K562 (cell line): ENCODE data around the gene MUSTN1. TPM values are rescaled to one million over a fixed set of nuclear protein-coding genes. Genes with fewer than 3 reads are reported as not detected.

ENCODE experiments used
- ATAC-seq: fragments of 200-7000 bp; cut with Tn5 transposase; 3 replicates; pipeline ENCODE4 v1.9.1; 2020; ENCODE audit warnings: moderate library complexity
- BruUV-seq: library from RNA; stranded (reverse); fragments of 400-500 nt; replicated peaks from 2 replicates; lab custom pipeline; 2021; lab: Mats Ljungman, UMichigan
- CTCF ChIA-PET: fragments of 300-600 bp; formaldehyde crosslinking; extraction: SDS; loops from one replicate; lab custom pipeline; 2021; ENCODE audit warnings: low intra/inter-chr PET ratio; lab: Yijun Ruan, JAX
- POLR2A ChIA-PET: fragments of 300-600, 350-650 bp; sonication (Branson Sonifier 250); formaldehyde crosslinking; extraction: SDS; loops from one replicate; lab custom pipeline; 2021; ENCODE audit warnings: antibody characterized with exemption, inconsistent platforms; lab: Yijun Ruan, JAX
- DNase-seq, 4 experiments: peaks; one replicate each; pipeline versions ENCODE4 v3.0.0 to v3.0.0-alpha.2; 2011 to 2018; ENCODE audit warnings: low spot score in 3 of 4, mixed read lengths in 3 of 4; ENCODE audit errors: extremely low read depth in 1 of 4
- FAIRE-seq: peaks from 2 replicates; lab custom pipeline; 2011; peaks lifted over from hg19 to GRCh38; lab: Jason Lieb, UNC
- H2AFZ ChIP-seq: 2 replicates; pipeline ENCODE4 v1.6.0; 2011; ENCODE audit warnings: low read depth, low read length, control low read depth, inconsistent platforms
- H3K27ac ChIP-seq: fragments of 200-600 bp; 3 replicates; pipeline ENCODE4 v1.8.0; 2011; ENCODE audit warnings: low read depth, mild to moderate bottlenecking, control low read depth, inconsistent platforms, low read length, moderate library complexity, mixed read lengths; ENCODE audit errors: extremely low read depth
- H3K27me3 ChIP-seq, 2 experiments: fragments of 300-600 bp in 1 of 2; 2 replicates in 1 of 2; 3 replicates in 1 of 2; pipeline versions ENCODE4 v1.6.0 to v1.8.0; 2011; ENCODE audit warnings: inconsistent platforms in 2 of 2, low read length in 2 of 2, mild to moderate bottlenecking in 1 of 2, mixed read lengths in 1 of 2, moderate library complexity in 1 of 2; ENCODE audit not compliant: control insufficient read depth in 2 of 2, insufficient read depth in 2 of 2
- H3K36me3 ChIP-seq: fragments of 300-600 bp; 3 replicates; pipeline ENCODE4 v1.8.0; 2011; ENCODE audit warnings: mild to moderate bottlenecking, low read length, inconsistent platforms; ENCODE audit not compliant: control insufficient read depth, insufficient read depth
- H3K4me1 ChIP-seq, 2 experiments: fragments of 200-600 bp in 1 of 2; replicated peaks in 1 of 2; 2 replicates in 1 of 2; 3 replicates in 1 of 2; pipeline versions ENCODE4 v1.5.1 to v1.8.0; 2011; ENCODE audit warnings: inconsistent platforms in 2 of 2, low read length in 2 of 2, mild to moderate bottlenecking in 1 of 2, mixed read lengths in 1 of 2, moderate library complexity in 1 of 2; ENCODE audit not compliant: control insufficient read depth in 2 of 2, insufficient read depth in 2 of 2
- H3K4me2 ChIP-seq: 2 replicates; pipeline ENCODE4 v1.6.1; 2011; ENCODE audit warnings: low read length, control low read depth, inconsistent platforms, mixed read lengths; ENCODE audit not compliant: insufficient read depth
- H3K4me3 ChIP-seq: fragments of 200-600 bp; sonication (generic), shearing (Covaris generic); 2 replicates; pipeline ENCODE4 v1.5.1; 2016; ENCODE audit warnings: control low read depth, inconsistent platforms
- H3K79me2 ChIP-seq: fragments of 200-600 bp; 3 replicates; pipeline ENCODE4 v1.8.0; 2011; ENCODE audit warnings: low read length, inconsistent platforms; ENCODE audit not compliant: control insufficient read depth, insufficient read depth
- H3K9ac ChIP-seq, 2 experiments: 2 replicates each; pipeline versions ENCODE4 v1.6.0 to v1.6.1; 2011; ENCODE audit warnings: low read depth in 2 of 2, low read length in 2 of 2, control low read depth in 1 of 2, inconsistent platforms in 1 of 2, mild to moderate bottlenecking in 1 of 2, mixed read lengths in 1 of 2; ENCODE audit not compliant: insufficient read depth in 1 of 2
- H3K9me1 ChIP-seq: one replicate; pipeline ENCODE4 v1.6.0; 2011; ENCODE audit warnings: inconsistent platforms, mild to moderate bottlenecking, low read length, moderate library complexity; ENCODE audit not compliant: control insufficient read depth, insufficient read depth
- H3K9me3 ChIP-seq: replicated peaks from 2 replicates; pipeline ENCODE4 v1.5.1; 2011; ENCODE audit warnings: low read depth, low read length, inconsistent platforms; ENCODE audit not compliant: control insufficient read depth, insufficient read depth
- H4K20me1 ChIP-seq: replicated peaks from 2 replicates; pipeline ENCODE4 v1.6.1; 2011; ENCODE audit warnings: low read length, inconsistent platforms, mixed read lengths; ENCODE audit not compliant: control insufficient read depth, insufficient read depth
- NFRKB ChIP-seq: fragments of 450-650 bp; IDR thresholded peaks from 2 replicates; pipeline ENCODE4 v1.6.1; 2016; ENCODE audit warnings: low read depth
- TCFL5 ChIP-seq: fragments of 250-450 bp; sonication (Bioruptor Pico); conservative IDR thresholded peaks from 2 replicates; pipeline ENCODE4 v1.6.1; 2021; ENCODE audit warnings: mild to moderate bottlenecking, moderate library complexity, matching md5 sums
- WGBS: fragments of 100-300 bp; shearing (Covaris generic); methylation state at CpG from one replicate; pipeline ENCODE4 v1.1.6; 2016; ENCODE audit warnings: low coverage, mixed read lengths; ENCODE audit not compliant: insufficient coverage; ENCODE audit errors: missing lambda C conversion rate; 5-methylcytosine and 5-hydroxymethylcytosine counted together
- in situ Hi-C: fragments of 300-500 bp; cut with MboI; formaldehyde crosslinking; loops from 4 replicates; pipeline ENCODE4 v1.15.0; 2018; ENCODE audit warnings: inconsistent platforms, mixed read lengths
- intact Hi-C: fragments of 100-400 bp; cut with micrococcal nuclease; formaldehyde crosslinking; loops from 2 replicates; pipeline ENCODE4 v1.14.2; 2022
- polyA plus RNA-seq, 8 experiments: library from polyadenylated mRNA; depleted of rRNA in 4 of 8; stranded (reverse) in 5 of 8; unstranded in 3 of 8; fragments of >200 nt; fragmentation: Nextera tagmentation in 2 of 8; fragmentation: Illumina TruSeq in 1 of 8; extraction: Ambion mirVana in 2 of 8; extraction: Trizol in 1 of 8; gene quantifications; 2 replicates each; pipeline versions ENCODE4 v1.2.1 to v1.2.3, GENCODE V29; 2011 to 2014; ENCODE audit warnings: inconsistent platforms in 1 of 8, missing spikeins in 1 of 8
- total RNA-seq, 7 experiments: library from RNA; depleted of rRNA in 6 of 7; stranded (reverse); fragments of >200 nt in 6 of 7; fragmentation: Illumina TruSeq in 2 of 7; extraction: Trizol in 2 of 7; gene quantifications; 2 replicates each; pipeline versions ENCODE4 v1.2.1 to v1.2.3, GENCODE V29; 2011 to 2021; ENCODE audit warnings: low replicate concordance in 1 of 7

Gene MUSTN1
- total and polyA plus RNA-seq, 9 of the 15 experiments (the other 6 are each of a cell fraction or from before 2014, with no cell fraction given) = 0.15 to 0.78 (median 0.44) TPM; not detected in 4

GRCh38 chr3:52788890-52789745 is 45.7 kb downstream of the MUSTN1 start:
- no peak for TF ChIP-seq NFRKB
- TF ChIP-seq TCFL5 (CRISPR knock-in tag) = no peak
- H3K27ac ChIP-seq = no peak overlapping the region
- no peak overlapping the region for H3K4me2 ChIP-seq
- DNase-seq (no peak), FAIRE-seq (no peak), ATAC-seq (no peak)
- peaks cover 0 to 11% of the 10 kb centered on the region in 2 experiments; a peak in 2 of 5 replicates for H3K4me1 ChIP-seq
- POLR2A ChIA-PET = interaction anchor here (0.6 to 1.2 kb wide), 3 partner anchors 9 to 376 kb away, joined by 3 to 5 read pairs (median 3); no protein-coding TSS in a partner anchor
- H3K9me1 ChIP-seq = no peaks in the 10 kb centered on the region
- no peaks in the 10 kb centered on the region for H3K79me2 ChIP-seq
- no peak overlapping the region for H3K4me3 ChIP-seq
- in situ Hi-C loops (no loop called here), intact Hi-C loops (no loop called here)
- no peaks in the 10 kb centered on the region for H4K20me1 ChIP-seq
- no TSS peak for BruUV-seq
- 59% methylated on average over 8 of the region's 16 CpGs for WGBS
- H3K9ac ChIP-seq = no peak overlapping the region
- H3K9me3 ChIP-seq = no peaks in the 10 kb centered on the region
- no peaks in the 10 kb centered on the region for H3K36me3 ChIP-seq
- CTCF ChIA-PET = no interaction called here
- H2AFZ ChIP-seq = no peak overlapping the region
- peaks cover 0 to 24% of the 10 kb centered on the region in 2 experiments; a peak in 3 of 5 replicates for H3K27me3 ChIP-seq
